Smooth muscle cell (in vitro differentiated cells): Measurements from ENCODE around the gene ZDHHC7. TPM values are rescaled to one million over a fixed set of nuclear protein-coding genes. Genes with fewer than 3 reads are reported as not detected.

ENCODE experiments used
- DNase-seq: peaks from one replicate; lab custom pipeline; 2025; ENCODE audit not compliant: unreplicated experiment; lab: John Stamatoyannopoulos, UW
- H2AFZ ChIP-seq: fragments of 200-600 bp; sonication (generic); 2 replicates; pipeline ENCODE4 v1.6.0; 2016; ENCODE audit warnings: antibody characterized with exemption, low read depth, mild to moderate bottlenecking
- H3F3A ChIP-seq: fragments of 200-600 bp; sonication (generic); 2 replicates; pipeline ENCODE4 v1.6.0; 2017; ENCODE audit warnings: antibody characterized with exemption, low read depth
- H3K27ac ChIP-seq: fragments of 200-600 bp; sonication (generic); 2 replicates; pipeline ENCODE4 v1.5.1; 2016; ENCODE audit warnings: low read depth, mild to moderate bottlenecking
- H3K27me3 ChIP-seq: fragments of 200-600 bp; sonication (generic); 2 replicates; pipeline ENCODE4 v1.6.1; 2016; ENCODE audit warnings: low read depth, mild to moderate bottlenecking
- H3K36me3 ChIP-seq: fragments of 200-600 bp; sonication (generic); 2 replicates; pipeline ENCODE4 v1.5.1; 2016; ENCODE audit warnings: low read depth
- H3K4me1 ChIP-seq: fragments of 200-600 bp; sonication (generic); 2 replicates; pipeline ENCODE4 v1.5.1; 2016; ENCODE audit warnings: low read depth
- H3K4me2 ChIP-seq: fragments of 200-600 bp; sonication (generic); 2 replicates; pipeline ENCODE4 v1.6.0; 2016; ENCODE audit warnings: mild to moderate bottlenecking
- H3K4me3 ChIP-seq: fragments of 200-600 bp; sonication (generic); 2 replicates; pipeline ENCODE4 v1.5.1; 2016; ENCODE audit warnings: mild to moderate bottlenecking
- H3K79me2 ChIP-seq: fragments of 200-600 bp; sonication (generic); 2 replicates; pipeline ENCODE4 v1.6.0; 2016; ENCODE audit warnings: low read depth, mild to moderate bottlenecking
- H3K9ac ChIP-seq: fragments of 200-600 bp; sonication (generic); 2 replicates; pipeline ENCODE4 v1.6.0; 2016; ENCODE audit warnings: low read depth
- H3K9me3 ChIP-seq: fragments of 200-600 bp; sonication (generic); replicated peaks from 2 replicates; pipeline ENCODE4 v1.5.1; 2016; ENCODE audit warnings: low read depth
- H4K20me1 ChIP-seq: fragments of 200-600 bp; sonication (generic); 2 replicates; pipeline ENCODE4 v1.6.0; 2016; ENCODE audit warnings: low read depth
- CTCF ChIP-seq: fragments of 200-600 bp; sonication (generic); IDR thresholded peaks from 2 replicates; pipeline ENCODE4 v1.5.1; 2017; ENCODE audit warnings: borderline replicate concordance, mild to moderate bottlenecking, antibody characterized with exemption; ENCODE audit not compliant: insufficient read depth, poor library complexity, severe bottlenecking
- WGBS: methylation state at CpG from one replicate; pipeline ENCODE4 v1.1.7; 2016; ENCODE audit warnings: low lambda C conversion rate; 5-methylcytosine and 5-hydroxymethylcytosine counted together
- polyA plus RNA-seq: library from polyadenylated mRNA; unstranded; fragments of >200 nt; fragmentation: Nextera tagmentation; extraction: Ambion mirVana; gene quantifications from 2 replicates; pipeline ENCODE4 v1.2.1, GENCODE V29; 2016
- total RNA-seq: library from RNA; depleted of rRNA; stranded (reverse); fragments of >200 nt; gene quantifications from 2 replicates; pipeline ENCODE4 v1.2.3, GENCODE V29; 2014

ZDHHC7 gene
- total and polyA plus RNA-seq, 2 experiments from 2014 or later = 31.9 to 39.1 TPM

- H3K9me3 ChIP-seq = no peaks in the 10 kb centered on the region
- H3K4me2 ChIP-seq = no peak overlapping the region
- H3F3A ChIP-seq = peaks cover 20% of the 10 kb centered on the region
- no peaks in the 10 kb centered on the region for H3K79me2 ChIP-seq
- no peak overlapping the region for H2AFZ ChIP-seq
- no peak overlapping the region for H3K9ac ChIP-seq
- no peaks in the 10 kb centered on the region for H3K27me3 ChIP-seq
- H3K36me3 ChIP-seq = no peaks in the 10 kb centered on the region
- H3K4me1 ChIP-seq = peaks cover 13% of the 10 kb centered on the region
- WGBS = 94% methylated on average over 1 of the region's 1 CpG
- H4K20me1 ChIP-seq = no peaks in the 10 kb centered on the region
- no peak for DNase-seq
- H3K27ac ChIP-seq = no peak overlapping the region
- TF ChIP-seq CTCF = no peak
- H3K4me3 ChIP-seq = no peak overlapping the region
Measured at GRCh38 chr16:84957792-84958191, 53.5 kb downstream of the ZDHHC7 start.

DNA sequence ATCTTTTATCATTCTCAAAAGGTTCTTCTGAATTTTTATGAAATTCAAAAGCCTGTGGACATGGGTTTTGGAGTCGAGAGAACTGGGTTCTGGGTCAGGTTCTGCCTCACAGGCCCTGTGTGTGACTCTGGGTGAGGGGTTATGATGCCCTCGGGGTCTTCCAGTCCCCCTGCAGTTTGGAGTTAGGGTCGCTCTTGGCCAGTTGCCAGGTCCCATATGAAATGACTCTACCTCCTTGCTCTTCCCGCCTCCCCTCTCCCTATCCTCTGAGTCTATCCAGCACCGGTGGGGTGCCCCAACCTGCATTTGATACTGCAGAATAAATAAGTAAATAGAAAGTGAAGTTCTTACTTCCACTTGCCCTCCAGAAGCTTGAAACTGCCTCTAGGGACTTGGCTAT, 54.1 kb downstream of the ZDHHC7 start:
- no peaks in the 10 kb centered on the region for H4K20me1 ChIP-seq
- H3K4me1 ChIP-seq = peaks cover 19% of the 10 kb centered on the region
- H3F3A ChIP-seq = peaks cover 20% of the 10 kb centered on the region
- H3K9me3 ChIP-seq = no peaks in the 10 kb centered on the region
- no peak overlapping the region for H3K27ac ChIP-seq
- no peaks in the 10 kb centered on the region for H3K36me3 ChIP-seq
- no peaks in the 10 kb centered on the region for H3K79me2 ChIP-seq
- TF ChIP-seq CTCF = no peak
- WGBS = 91% methylated on average over 5 of the region's 5 CpGs
- no peaks in the 10 kb centered on the region for H3K27me3 ChIP-seq
- H3K4me2 ChIP-seq = no peak overlapping the region
- H2AFZ ChIP-seq = no peak overlapping the region
- H3K4me3 ChIP-seq = no peak overlapping the region
- DNase-seq = no peak
- H3K9ac ChIP-seq = no peak overlapping the region

DNA sequence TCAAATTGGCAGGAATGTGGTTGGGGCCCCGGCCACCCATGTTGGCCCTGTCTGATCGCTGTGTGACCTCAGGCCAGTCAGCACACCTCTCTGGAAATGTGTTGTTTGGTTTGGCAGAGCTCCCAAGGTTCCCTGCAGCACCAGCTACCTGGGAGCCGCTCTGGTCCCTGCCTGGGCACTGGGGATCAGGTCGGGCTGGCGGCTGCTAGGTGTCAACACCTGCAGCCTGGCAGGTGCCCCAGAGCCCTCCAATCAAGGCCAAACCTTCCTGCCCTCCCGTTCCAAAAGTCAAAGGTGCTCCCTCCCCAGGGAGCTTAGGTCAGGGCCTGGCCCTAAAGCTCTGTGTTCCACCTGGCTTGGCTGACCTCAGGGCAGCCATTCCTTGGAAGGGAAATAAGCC, 55.9 kb downstream of the ZDHHC7 start:
- no peak for TF ChIP-seq CTCF
- Histone ChIP-seq H4K20me1 (no peaks in the 10 kb centered on the region), H3K4me1 (peaks cover 19% of the 10 kb centered on the region), H3K79me2 (no peaks in the 10 kb centered on the region), H3K27ac (no peak overlapping the region), H2AFZ (no peak overlapping the region), H3K27me3 (no peaks in the 10 kb centered on the region), H3K4me3 (no peak overlapping the region), H3K4me2 (no peak overlapping the region), H3K36me3 (no peaks in the 10 kb centered on the region), H3K9ac (no peak overlapping the region), H3K9me3 (no peaks in the 10 kb centered on the region), H3F3A (peaks cover 36% of the 10 kb centered on the region)
- no peak for DNase-seq
- 95% methylated on average over 6 of the region's 6 CpGs for WGBS

DNA sequence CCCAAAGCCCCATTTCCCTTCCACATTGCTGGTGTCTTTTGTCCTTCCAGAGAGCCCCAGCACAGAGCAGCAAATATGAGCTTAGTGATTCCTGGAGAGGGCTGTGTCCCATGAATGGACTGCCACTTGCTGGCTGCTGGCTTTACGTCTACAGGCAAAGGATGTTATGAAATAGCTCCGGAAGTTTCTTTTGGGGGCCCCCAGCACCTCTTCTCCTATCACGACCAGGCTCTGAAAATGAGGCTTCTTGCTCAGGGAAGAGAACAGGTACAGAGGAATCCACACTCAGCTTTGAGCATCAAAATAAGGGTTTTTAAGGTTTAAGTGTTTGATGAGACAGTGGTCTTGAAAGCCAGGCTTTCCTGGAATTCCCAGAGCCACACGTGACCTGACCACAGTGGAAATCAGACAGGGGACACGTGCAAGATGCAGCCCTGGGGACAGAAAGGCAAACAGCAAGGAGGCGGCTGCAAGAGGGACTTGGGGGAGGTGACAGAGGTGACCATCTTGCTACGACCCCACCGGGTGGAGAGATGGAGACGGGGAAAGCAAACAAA, 58.1 kb downstream of the ZDHHC7 start:
- Histone ChIP-seq H3K9me3 (no peaks in the 10 kb centered on the region), H3K9ac (peak overlapping the region; percentile 76), H3F3A (peaks cover 36% of the 10 kb centered on the region), H3K4me2 (peak overlapping the region; percentile 52), H3K27ac (peak overlapping the region; percentile 95), H3K27me3 (no peaks in the 10 kb centered on the region), H4K20me1 (no peaks in the 10 kb centered on the region), H3K4me1 (peaks cover 19% of the 10 kb centered on the region), H2AFZ (no peak overlapping the region), H3K4me3 (no peak overlapping the region), H3K79me2 (no peaks in the 10 kb centered on the region), H3K36me3 (no peaks in the 10 kb centered on the region)
- no peak for DNase-seq
- 24% methylated on average over 9 of the region's 9 CpGs for WGBS
- no peak for TF ChIP-seq CTCF
